CD4-positive, alpha-beta T cell treated with Interleukin-21 for 1 hour (primary cell): Measurements from ENCODE around the gene CAPN11.
"Not testable (repeated sequence)": the region's sequence is repeated elsewhere in the genome, so short reads cannot be mapped to it uniquely, and the experiment has no call there.

Experiments used
- DNase-seq: peaks from one replicate; pipeline ENCODE4 v3.0.0-alpha.2; 2020

CAPN11 gene

GRCh38 chr6:44230034-44230675 lies 71.5 kb downstream of the CAPN11 start:
- DNase-seq: no peak

- not testable (repeated sequence) for DNase-seq
Measured at GRCh38 chr6:44231426-44231825, 72.8 kb downstream of the CAPN11 start.

GRCh38 chr6:44232676-44233566 lies 74.3 kb downstream of the CAPN11 start:
- DNase-seq: no peak

GRCh38 chr6:44233567-44234100 lies 75.0 kb downstream of the CAPN11 start:
- DNase-seq: no peak
